Left ventricle myocardium superior (tissue), 1 donor: ENCODE data around the gene PLIN5. TPM values are rescaled to one million over a fixed set of nuclear protein-coding genes. Genes with fewer than 3 reads are reported as not detected.
"Not testable (repeated sequence)": the region's sequence is repeated elsewhere in the genome, so short reads cannot be mapped to it uniquely, and the experiment has no call there.

Experiments used
- ATAC-seq: fragments of 200-7000 bp; cut with Tn5 transposase; one replicate; pipeline ENCODE4 v1.9.1; 2020; ENCODE audit warnings: mild to moderate bottlenecking, moderate library complexity
- DNase-seq: peaks from one replicate; pipeline ENCODE4 v3.0.0-alpha.2; 2020
- intact Hi-C: fragments of 100-400 bp; cut with micrococcal nuclease; formaldehyde crosslinking; loops from one replicate; pipeline ENCODE4 v1.11.0; 2022
- total RNA-seq: library from RNA; stranded (reverse); fragmentation: NEBNext Ultra II Directional; extraction: Animal tissue kit (Norgen Biotek cat#: 25700); gene quantifications from one replicate; pipeline ENCODE4 v1.2.1, GENCODE V29; 2021
- donor health status: DM: no; HTN: yes; CAD: no; lungs with severe emphysema.

The PLIN5 gene
- total RNA-seq, 1 donor from 2014 or later, result 44.2 TPM

- no peak for DNase-seq
- no peak for ATAC-seq
- intact Hi-C loops, result no loop called here
Observed at GRCh38 chr19:4550018-4550417, 15.0 kb upstream of the PLIN5 start.

- DNase-seq (no peak), ATAC-seq (no peak)
- intact Hi-C loops, result no loop called here
Observed at GRCh38 chr19:4548238-4548584, 13.2 kb upstream of the PLIN5 start.

- no peak for DNase-seq
Observed at GRCh38 chr19:4547303-4548237, 12.5 kb upstream of the PLIN5 start.

GRCh38 chr19:4543842-4544647 is 9.0 kb upstream of the PLIN5 start:
- intact Hi-C loops, result no loop called here
- DNase-seq (no peak), ATAC-seq (no peak)

More at GRCh38 chr19:4547303-4548237, 12.5 kb upstream of the PLIN5 start:
- ATAC-seq, result peak; percentile 42
- intact Hi-C loops, result no loop called here

GRCh38 chr19:4542896-4543841 is 8.1 kb upstream of the PLIN5 start:
- intact Hi-C loops, result no loop called here
- ATAC-seq (no peak), DNase-seq (no peak)

- ATAC-seq, DNase-seq, intact Hi-C loops: not testable (repeated sequence)
Observed at GRCh38 chr19:4541806-4542145, 6.8 kb upstream of the PLIN5 start.

- intact Hi-C loops, result no loop called here
- DNase-seq (no peak), ATAC-seq (no peak)
Observed at GRCh38 chr19:4541114-4541805, 6.2 kb upstream of the PLIN5 start.

GRCh38 chr19:4539693-4540581 is 4.9 kb upstream of the PLIN5 start, which contains the start of gene LRG1:
Gene LRG1 (minus strand): TSS chr19:4540036. CDS start chr19:4540013, 23 bp downstream.
- DNase-seq (no peak), ATAC-seq (peak; percentile 38)
- intact Hi-C loops, result no loop called here

- intact Hi-C loops, result no loop called here
- DNase-seq, result no peak
- no peak for ATAC-seq
Observed at GRCh38 chr19:4539169-4539692, 4.2 kb upstream of the PLIN5 start.

GRCh38 chr19:4538601-4538954 is 3.6 kb upstream of the PLIN5 start:
- ATAC-seq (no peak), DNase-seq (no peak)
- intact Hi-C loops, result no loop called here

GRCh38 chr19:4537953-4538600 is 3.1 kb upstream of the PLIN5 start:
- intact Hi-C loops, result no loop called here
- no peak for DNase-seq
- no peak for ATAC-seq

- no peak for DNase-seq
- intact Hi-C loops, result no loop called here
- peak; percentile 4 for ATAC-seq
Observed at GRCh38 chr19:4536798-4537197, 1.8 kb upstream of the PLIN5 start.

- DNase-seq, result no peak
- no peak for ATAC-seq
- intact Hi-C loops, result no loop called here
Observed at GRCh38 chr19:4533835-4534424, 1.1 kb downstream of the PLIN5 start.

GRCh38 chr19:4533334-4533733 is 1.7 kb downstream of the PLIN5 start:
- DNase-seq (no peak), ATAC-seq (no peak)
- intact Hi-C loops, result no loop called here

GRCh38 chr19:4531562-4532165 is 3.4 kb downstream of the PLIN5 start:
- DNase-seq (no peak), ATAC-seq (no peak)
- intact Hi-C loops, result no loop called here

GRCh38 chr19:4529924-4530522 is 5.0 kb downstream of the PLIN5 start:
- no peak for DNase-seq
- ATAC-seq, result no peak
- intact Hi-C loops, result no loop called here
